ENCODE measurements around the gene ALG1.
"Not testable (repeated sequence)": the region's sequence is repeated elsewhere in the genome, so short reads cannot be mapped to it uniquely, and the experiment has no call there.

The ALG1 gene

DNA sequence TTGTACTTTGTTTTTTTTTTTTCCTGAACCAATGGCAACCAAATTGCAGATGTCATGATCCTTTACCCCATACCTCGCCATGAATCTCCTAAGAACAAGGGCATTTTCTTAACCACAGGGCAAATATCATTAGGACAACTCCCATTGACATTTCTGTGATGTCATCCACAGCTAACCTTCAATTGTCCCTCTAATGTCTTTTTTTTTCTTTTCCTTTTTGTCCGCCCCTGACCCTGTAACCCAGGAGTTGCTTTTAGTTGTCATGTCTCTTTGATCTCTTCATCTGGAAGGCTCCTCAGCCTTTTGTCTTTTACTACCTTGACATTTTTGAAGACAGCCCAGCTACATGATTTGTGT lies 37.5 kb upstream of the ALG1 start:
- Mint-ChIP-seq H3K4me3 (peak overlapping the region; percentile 78 to 82), H3K4me1 (ENCODE audit: low read depth in 2 of 2) (peaks cover 15 to 24% of the 10 kb centered on the region in 2 donors), H3K9me3 (no peaks in the 10 kb centered on the region), H3K27me3 (no peaks in the 10 kb centered on the region), H3K36me3 (ENCODE audit: insufficient read depth) (peaks cover 14% of the 10 kb centered on the region), H3K27ac (peak overlapping the region; percentile 93 to 95)
- ATAC-seq (replicated peaks), result no peak
- no peak for DNase-seq

GRCh38 chr16:5035909-5036227 lies 35.8 kb upstream of the ALG1 start:
- Mint-ChIP-seq H3K27me3 (peaks cover 2 to 4% of the 10 kb centered on the region in 2 donors), H3K4me3 (peak overlapping the region in 1 of 2 donors; percentile 51), H3K27ac (no peak overlapping the region), H3K9me3 (no peaks in the 10 kb centered on the region), H3K36me3 (ENCODE audit: insufficient read depth) (peaks cover 10% of the 10 kb centered on the region), H3K4me1 (ENCODE audit: low read depth in 2 of 2) (peaks cover 15 to 24% of the 10 kb centered on the region in 2 donors)
- DNase-seq (no peak), ATAC-seq (replicated peaks) (no peak)

GRCh38 chr16:5036228-5037156 lies 35.2 kb upstream of the ALG1 start:
- H3K4me1 Mint-ChIP-seq (ENCODE audit: low read depth in 2 of 2), result peaks cover 15 to 22% of the 10 kb centered on the region in 2 donors
- H3K36me3 Mint-ChIP-seq (ENCODE audit: insufficient read depth), result peaks cover 9% of the 10 kb centered on the region
- H3K9me3 Mint-ChIP-seq, result no peaks in the 10 kb centered on the region
- H3K4me3 Mint-ChIP-seq, result no peak overlapping the region
- DNase-seq (no peak), ATAC-seq (replicated peaks) (no peak)
- peaks cover 8 to 10% of the 10 kb centered on the region in 2 donors for H3K27me3 Mint-ChIP-seq
- H3K27ac Mint-ChIP-seq, result no peak overlapping the region

- H3K27ac Mint-ChIP-seq, result no peak overlapping the region
Measured at GRCh38 chr16:5040451-5040850, 31.2 kb upstream of the ALG1 start.

DNA sequence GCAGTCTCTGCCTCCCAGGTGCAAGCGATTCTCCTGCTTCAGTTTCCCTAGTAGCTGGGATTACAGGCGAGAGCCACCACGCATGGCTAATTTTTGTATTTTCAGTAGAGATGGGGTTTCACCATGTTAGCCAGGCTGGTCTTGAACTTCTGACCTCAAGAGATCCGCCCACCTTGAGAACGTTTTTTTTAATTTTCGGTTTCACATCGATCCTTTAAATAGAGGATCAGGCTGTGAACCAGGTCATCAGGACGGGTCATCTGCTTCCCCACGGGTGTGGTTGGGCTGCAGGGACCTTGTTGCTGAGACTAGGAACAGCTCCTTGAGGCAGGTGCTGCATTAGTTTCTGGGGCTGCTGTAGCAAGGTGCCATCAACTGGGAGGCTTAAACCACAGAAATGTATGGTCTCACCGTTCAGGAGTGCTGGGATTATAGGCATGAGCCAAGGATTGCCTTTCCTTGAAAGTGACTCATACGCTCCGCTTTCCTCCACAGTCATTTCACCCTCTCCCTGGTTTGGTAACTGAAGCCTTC lies 30.0 kb upstream of the ALG1 start:
- Mint-ChIP-seq H3K9me3 (no peaks in the 10 kb centered on the region), H3K36me3 (ENCODE audit: insufficient read depth) (no peaks in the 10 kb centered on the region), H3K4me1 (ENCODE audit: low read depth in 2 of 2) (no peaks in the 10 kb centered on the region), H3K4me3 (no peak overlapping the region), H3K27ac (no peak overlapping the region), H3K27me3 (peaks cover 10 to 22% of the 10 kb centered on the region in 2 donors)
- DNase-seq (no peak), ATAC-seq (replicated peaks) (no peak)

More at GRCh38 chr16:5040451-5040850, 31.2 kb upstream of the ALG1 start:
- H3K9me3 Mint-ChIP-seq, result no peaks in the 10 kb centered on the region
- H3K4me1 Mint-ChIP-seq (ENCODE audit: low read depth in 2 of 2), result no peaks in the 10 kb centered on the region
- H3K36me3 Mint-ChIP-seq (ENCODE audit: insufficient read depth), result no peaks in the 10 kb centered on the region
- H3K4me3 Mint-ChIP-seq, result no peak overlapping the region
- ATAC-seq (replicated peaks), result no peak
- DNase-seq, result no peak
- peaks cover 9 to 22% of the 10 kb centered on the region in 2 donors for H3K27me3 Mint-ChIP-seq

GRCh38 chr16:5042574-5043171 lies 29.0 kb upstream of the ALG1 start:
- no peak overlapping the region for H3K4me3 Mint-ChIP-seq
- H3K4me1 Mint-ChIP-seq (ENCODE audit: low read depth in 2 of 2), result no peaks in the 10 kb centered on the region
- no peak for DNase-seq
- H3K27ac Mint-ChIP-seq, result no peak overlapping the region
- ATAC-seq (replicated peaks), result no peak
- no peaks in the 10 kb centered on the region for H3K9me3 Mint-ChIP-seq
- no peaks in the 10 kb centered on the region for H3K36me3 Mint-ChIP-seq (ENCODE audit: insufficient read depth)
- peaks cover 15 to 22% of the 10 kb centered on the region in 2 donors for H3K27me3 Mint-ChIP-seq

- ATAC-seq (replicated peaks) (no peak), DNase-seq (no peak)
- peaks cover 15 to 22% of the 10 kb centered on the region in 2 donors for H3K27me3 Mint-ChIP-seq
- H3K4me1 Mint-ChIP-seq (ENCODE audit: low read depth in 2 of 2), result no peaks in the 10 kb centered on the region
- H3K4me3 Mint-ChIP-seq, result no peak overlapping the region
- no peak overlapping the region for H3K27ac Mint-ChIP-seq
- no peaks in the 10 kb centered on the region for H3K36me3 Mint-ChIP-seq (ENCODE audit: insufficient read depth)
- no peaks in the 10 kb centered on the region for H3K9me3 Mint-ChIP-seq
Measured at GRCh38 chr16:5044011-5044540, 27.6 kb upstream of the ALG1 start.

DNA sequence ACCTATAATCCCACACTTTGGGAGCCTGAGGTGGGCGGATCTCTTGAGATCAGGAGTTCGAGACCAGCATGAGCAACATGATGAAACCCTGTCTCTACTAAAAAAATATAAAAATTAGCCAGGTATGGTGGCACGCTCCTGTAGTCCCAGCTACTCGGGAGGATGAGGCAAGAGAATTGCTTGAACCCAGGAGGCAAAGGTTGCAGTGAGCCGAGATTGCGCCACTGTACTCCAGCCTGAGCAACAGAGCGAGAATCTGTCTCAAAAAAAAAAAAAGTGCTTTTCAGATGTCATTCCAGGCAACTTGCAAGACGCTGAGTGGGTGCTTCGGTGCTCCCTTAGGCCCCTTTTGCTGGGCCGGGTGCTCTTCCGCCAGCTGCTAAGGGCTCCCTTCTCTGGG lies 27.1 kb upstream of the ALG1 start:
- H3K4me1 Mint-ChIP-seq (ENCODE audit: low read depth in 2 of 2); ATAC-seq (replicated peaks); DNase-seq; H3K36me3 Mint-ChIP-seq (ENCODE audit: insufficient read depth); H3K27ac Mint-ChIP-seq; H3K4me3 Mint-ChIP-seq; H3K9me3 Mint-ChIP-seq: not testable (repeated sequence)
- peaks cover 15 to 22% of the 10 kb centered on the region in 2 donors for H3K27me3 Mint-ChIP-seq

DNA sequence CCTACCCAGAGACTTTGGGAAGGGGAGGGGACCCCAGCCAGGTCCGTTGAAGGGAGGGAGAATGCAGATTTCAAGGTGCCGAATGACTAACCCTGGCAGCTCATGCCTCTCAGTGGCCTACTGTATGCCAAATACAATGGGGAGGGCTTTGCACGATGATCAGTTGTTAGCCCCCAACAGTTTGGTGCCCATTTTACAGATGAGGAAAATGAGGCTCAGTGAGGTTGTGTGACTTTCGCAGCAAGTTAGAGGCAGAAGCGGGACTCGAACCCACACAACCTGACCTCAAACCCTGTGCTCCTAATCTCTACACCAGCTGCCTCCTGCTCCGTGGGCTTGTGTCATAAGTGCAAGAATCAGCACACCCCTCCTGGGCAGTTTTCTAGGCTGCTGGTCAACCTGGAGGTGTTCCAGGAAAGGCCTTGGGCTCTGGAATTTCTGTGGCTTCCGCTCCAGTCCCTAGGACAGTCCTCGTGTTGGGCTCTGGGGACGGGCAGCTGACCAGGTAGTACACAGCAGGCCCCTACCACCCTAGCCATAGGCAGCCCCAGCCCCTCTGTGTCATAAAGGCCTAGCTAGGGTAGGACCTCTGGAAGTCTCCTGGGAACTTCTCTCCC lies 26.0 kb upstream of the ALG1 start:
- Mint-ChIP-seq H3K9me3 (no peaks in the 10 kb centered on the region), H3K36me3 (ENCODE audit: insufficient read depth) (no peaks in the 10 kb centered on the region), H3K27ac (no peak overlapping the region), H3K4me3 (no peak overlapping the region), H3K4me1 (ENCODE audit: low read depth in 2 of 2) (no peaks in the 10 kb centered on the region), H3K27me3 (peaks cover 17 to 21% of the 10 kb centered on the region in 2 donors)
- no peak for DNase-seq
- ATAC-seq (replicated peaks), result no peak

DNA sequence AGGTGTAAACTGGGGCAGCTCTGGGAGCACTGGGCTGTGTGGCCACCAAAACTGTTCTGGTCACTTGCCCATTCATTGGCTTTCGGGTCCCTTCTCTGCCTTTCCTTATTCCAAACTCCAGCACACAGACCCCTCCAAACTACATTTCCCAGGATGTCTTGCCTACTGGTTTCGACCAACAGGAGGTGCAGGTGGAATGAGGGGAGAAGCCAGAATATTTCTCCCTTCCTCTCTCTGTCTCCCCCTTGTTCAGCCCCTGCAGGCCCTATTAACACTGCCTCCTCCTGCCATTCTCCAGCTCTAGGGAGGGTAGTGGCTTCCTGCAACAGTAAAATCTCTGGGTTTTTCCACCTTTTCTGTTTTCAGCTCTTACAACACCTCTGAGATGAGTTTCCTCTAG lies 24.7 kb upstream of the ALG1 start:
- no peak overlapping the region for H3K27ac Mint-ChIP-seq
- ATAC-seq (replicated peaks), result no peak
- H3K4me3 Mint-ChIP-seq, result no peak overlapping the region

DNA sequence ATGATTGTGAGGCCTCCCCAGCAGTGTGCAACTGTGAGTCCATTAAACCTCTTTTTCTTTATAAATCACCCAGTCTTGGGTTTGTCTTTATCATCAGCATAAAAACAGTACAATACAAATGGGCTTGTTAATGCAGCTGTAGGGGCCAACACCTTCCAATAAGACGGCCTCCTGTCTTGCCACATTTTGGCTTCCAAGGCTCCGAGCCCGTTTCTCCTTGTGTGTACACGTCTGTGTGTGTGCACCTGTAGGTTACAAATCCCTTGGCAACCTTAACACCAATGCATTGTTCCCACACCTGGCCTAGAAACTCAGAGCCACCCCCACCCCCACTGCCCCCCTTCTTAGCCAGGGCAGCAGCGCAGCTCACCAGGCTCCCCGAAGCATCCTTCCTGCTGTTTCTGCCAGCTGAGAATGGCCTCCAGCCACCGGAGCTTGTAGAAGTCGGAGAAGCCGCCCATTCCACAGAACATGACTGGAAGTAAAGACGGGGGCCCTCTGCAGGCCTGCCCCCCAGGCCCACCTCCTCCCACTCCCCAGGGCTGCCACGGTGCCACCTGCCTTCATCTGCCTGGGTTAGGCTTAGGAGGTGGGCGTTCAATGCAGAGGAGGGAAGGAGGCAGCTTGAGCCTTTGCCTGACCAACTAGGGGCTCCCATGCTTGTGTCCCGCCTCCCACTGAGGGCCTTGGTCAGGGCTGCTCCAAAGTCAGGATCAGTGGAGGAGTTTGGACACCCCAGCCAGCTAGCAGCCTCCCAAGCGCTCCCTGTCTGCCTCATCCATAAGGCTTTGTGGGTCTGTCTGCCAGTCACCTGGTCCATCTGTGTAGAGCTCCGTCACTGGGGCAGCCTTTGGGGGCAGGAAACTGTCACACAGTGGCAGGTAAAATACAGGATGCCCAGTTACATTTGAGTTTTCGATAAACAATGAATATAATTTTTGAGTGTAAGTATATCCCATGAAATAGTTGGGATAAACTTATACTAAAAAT lies 16.5 kb upstream of the ALG1 start:
- DNase-seq (no peak), ATAC-seq (replicated peaks) (no peak)
- H3K27ac Mint-ChIP-seq, result no peak overlapping the region
- no peaks in the 10 kb centered on the region for H3K4me1 Mint-ChIP-seq (ENCODE audit: low read depth in 2 of 2)
- peaks cover 4 to 8% of the 10 kb centered on the region in 2 donors for H3K27me3 Mint-ChIP-seq
- H3K36me3 Mint-ChIP-seq (ENCODE audit: insufficient read depth), result no peaks in the 10 kb centered on the region
- H3K4me3 Mint-ChIP-seq, result no peak overlapping the region
- no peaks in the 10 kb centered on the region for H3K9me3 Mint-ChIP-seq

More for the DNA sequence above, 24.7 kb upstream of the ALG1 start:
- H3K4me1 Mint-ChIP-seq (ENCODE audit: low read depth in 2 of 2), result no peaks in the 10 kb centered on the region
- H3K9me3 Mint-ChIP-seq, result no peaks in the 10 kb centered on the region
- no peaks in the 10 kb centered on the region for H3K36me3 Mint-ChIP-seq (ENCODE audit: insufficient read depth)
- H3K27me3 Mint-ChIP-seq, result peaks cover 8 to 14% of the 10 kb centered on the region in 2 donors
- no peak for DNase-seq

GRCh38 chr16:5056352-5056751 lies 15.3 kb upstream of the ALG1 start:
- H3K27ac Mint-ChIP-seq, result no peak overlapping the region

More at GRCh38 chr16:5056352-5056751, 15.3 kb upstream of the ALG1 start:
- H3K9me3 Mint-ChIP-seq, result no peaks in the 10 kb centered on the region
- H3K4me3 Mint-ChIP-seq, result no peak overlapping the region
- DNase-seq (peak in 2 of 3 experiments; percentile 18 to 24), ATAC-seq (replicated peaks) (peak; percentile 67)
- H3K36me3 Mint-ChIP-seq (ENCODE audit: insufficient read depth), result no peaks in the 10 kb centered on the region
- no peaks in the 10 kb centered on the region for H3K4me1 Mint-ChIP-seq (ENCODE audit: low read depth in 2 of 2)
- H3K27me3 Mint-ChIP-seq, result peaks cover 0 to 10% of the 10 kb centered on the region in 2 donors
